ENCODE data around the gene PIEZO1. TPM values are rescaled to one million over a fixed set of nuclear protein-coding genes. Genes with fewer than 3 reads are reported as not detected.

Gene PIEZO1
- total and polyA plus RNA-seq, 9 of the 15 experiments (the other 6 are each of a cell fraction or from before 2014, with no cell fraction given) = 3.6 to 432 (median 131) TPM

DNA sequence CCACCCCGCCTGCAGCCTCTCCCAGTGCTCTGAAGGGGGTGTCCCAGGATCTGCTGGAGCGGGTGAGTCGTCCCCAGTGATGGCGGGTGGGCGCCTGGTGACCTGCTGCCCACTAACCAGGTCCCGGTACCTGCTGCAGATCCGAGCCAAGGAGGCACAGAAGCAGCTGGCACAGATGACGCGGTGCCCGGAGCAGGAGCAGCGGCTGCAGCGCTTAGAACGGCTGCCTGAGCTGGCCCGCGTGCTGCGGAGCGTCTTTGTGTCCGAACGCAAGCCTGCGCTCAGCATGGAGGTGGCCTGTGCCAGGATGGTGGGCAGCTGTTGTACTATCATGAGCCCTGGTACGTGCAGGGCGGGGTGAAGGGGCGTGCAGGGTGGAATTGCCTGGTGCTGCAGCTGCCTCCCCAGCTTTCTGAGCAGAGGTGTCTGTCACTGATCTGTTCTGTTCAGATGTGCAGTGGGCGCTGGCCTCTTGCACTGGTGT is 22.2 kb upstream of the PIEZO1 start:
- POLR2A ChIA-PET = interaction anchor here (0.5 to 6.1 kb wide), 7 partner anchors 17 to 403 kb away, joined by 3 to 47 read pairs (median 4); partner anchors contain the start of gene PIEZO1
- TF ChIP-seq SP1 (CRISPR knock-in tag; IDR thresholded peaks at IDR 0.05) (no peak), RBFOX2 (IDR thresholded peaks at IDR 0.05; ENCODE audit: low read depth, low read length) (peak; percentile 64), PTBP1 (IDR thresholded peaks at IDR 0.05; ENCODE audit: low read depth, low read length) (0 out of 2 replicates have a peak, but pooled peaks have one; percentile 22), PCBP1 (IDR thresholded peaks at IDR 0.05; ENCODE audit: low read depth, low read length, poor library complexity, severe bottlenecking) (peak; percentile 38), ZBTB33 (CRISPR knock-in tag; IDR thresholded peaks at IDR 0.05) (peak; percentile 79; the same call in 1 of the 2 replicates), ZEB2 (IDR thresholded peaks at IDR 0.05) (no peak), HNRNPL (IDR thresholded peaks at IDR 0.05; ENCODE audit: low read depth, low read length) (peak; percentile 75; the same call in 1 of the 2 replicates), FOXJ3 (CRISPR knock-in tag; IDR thresholded peaks at IDR 0.05) (no peak), BCL6 (CRISPR knock-in tag; IDR thresholded peaks at IDR 0.05) (no peak), TGIF2 (CRISPR knock-in tag; IDR thresholded peaks at IDR 0.05) (no peak), SUPT5H (IDR thresholded peaks at IDR 0.05) (peak; percentile 48), ZNF121 (CRISPR knock-in tag; conservative IDR thresholded peaks at IDR 0.05) (no peak), ETV6 (IDR thresholded peaks at IDR 0.05; ENCODE audit: borderline replicate concordance in 1 of 2, low read depth in 2 of 2, low read length in 1 of 2) (no peak), ETV6 (CRISPR knock-in tag; IDR thresholded peaks at IDR 0.05; ENCODE audit: borderline replicate concordance) (no peak), LARP7 (IDR thresholded peaks at IDR 0.05) (no peak), TCF3 (CRISPR knock-in tag; IDR thresholded peaks at IDR 0.05) (no peak), SIRT6 (IDR thresholded peaks at IDR 0.05; ENCODE audit: low read depth, low read length) (no peak), ZNF263 (CRISPR knock-in tag; IDR thresholded peaks at IDR 0.05; ENCODE audit: borderline replicate concordance) (no peak), ZNF766 (CRISPR knock-in tag; conservative IDR thresholded peaks at IDR 0.05) (no peak), ZNF699 (CRISPR knock-in tag; IDR thresholded peaks at IDR 0.05; ENCODE audit: insufficient replicate concordance) (no peak), POLR2A (conservative IDR thresholded peaks at IDR 0.05) (peak; percentile 28; the same call in 1 of the 2 replicates), CBX1 (IDR thresholded peaks at IDR 0.05; ENCODE audit: low read depth) (no peak)
- TF ChIP-seq, protein P1, sequence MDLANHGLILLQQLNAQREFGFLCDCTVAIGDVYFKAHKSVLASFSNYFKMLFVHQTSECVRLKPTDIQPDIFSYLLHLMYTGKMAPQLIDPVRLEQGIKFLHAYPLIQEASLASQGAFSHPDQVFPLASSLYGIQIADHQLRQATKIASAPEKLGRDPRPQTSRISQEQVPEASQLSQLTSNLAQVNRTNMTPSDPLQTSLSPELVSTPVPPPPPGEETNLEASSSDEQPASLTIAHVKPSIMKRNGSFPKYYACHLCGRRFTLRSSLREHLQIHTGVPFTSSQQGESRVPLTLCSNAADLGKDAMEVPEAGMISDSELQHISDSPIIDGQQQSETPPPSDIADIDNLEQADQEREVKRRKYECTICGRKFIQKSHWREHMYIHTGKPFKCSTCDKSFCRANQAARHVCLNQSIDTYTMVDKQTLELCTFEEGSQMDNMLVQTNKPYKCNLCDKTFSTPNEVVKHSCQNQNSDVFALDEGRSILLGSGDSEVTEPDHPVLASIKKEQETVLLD (IDR thresholded peaks at IDR 0.05) = no peak

More for the DNA sequence above, 22.2 kb upstream of the PIEZO1 start:
- no TSS peak for BruUV-seq (replicated peaks)
- H3K4me1 ChIP-seq (replicated peaks in 1 of 2; ENCODE audit: control insufficient read depth in 2 of 2, insufficient read depth in 2 of 2, low read length in 2 of 2) = peaks cover 7 to 87% of the 10 kb centered on the region in 2 experiments; a peak in 4 of 5 replicates
- H3K79me2 ChIP-seq (ENCODE audit: control insufficient read depth, insufficient read depth, low read length) = peaks cover 86% of the 10 kb centered on the region
- no peaks in the 10 kb centered on the region for H3K9me3 ChIP-seq (replicated peaks; ENCODE audit: control insufficient read depth, insufficient read depth, low read depth, low read length)
- CTCF ChIA-PET (ENCODE audit: low intra/inter-chr PET ratio) = no interaction called here
- 96% methylated on average over 18 of the region's 24 CpGs for WGBS (ENCODE audit: insufficient coverage, low coverage, missing lambda C conversion rate)
- peaks cover 34% of the 10 kb centered on the region; the same call in 1 of the 2 replicates for H4K20me1 ChIP-seq (replicated peaks; ENCODE audit: control insufficient read depth, insufficient read depth, low read length)
- peaks cover 69% of the 10 kb centered on the region; the same call in 2 of the 3 replicates for H3K36me3 ChIP-seq (ENCODE audit: control insufficient read depth, insufficient read depth, low read length)
- H3K27ac ChIP-seq (ENCODE audit: extremely low read depth, low read depth, low read length) = no peak overlapping the region
- H3K4me2 ChIP-seq (ENCODE audit: insufficient read depth, low read length) = no peak overlapping the region
- in situ Hi-C loops (cut with MboI) (no loop called here), intact Hi-C loops (cut with micrococcal nuclease) (loop anchor here (10.0 kb wide), 1 partner anchor 758 kb away; the partner anchor contains the start of gene RPL13)
- no peaks in the 10 kb centered on the region; a peak in 1 of 5 replicates for H3K27me3 ChIP-seq (ENCODE audit: control insufficient read depth in 2 of 2, insufficient read depth in 2 of 2, low read length in 2 of 2)
- H3K9ac ChIP-seq (ENCODE audit: insufficient read depth in 1 of 2, low read depth in 2 of 2, low read length in 2 of 2) = peak overlapping the region in 1 of 2 experiments; percentile 98; a peak in 3 of 4 replicates
- H3K4me3 ChIP-seq = no peak overlapping the region
- FAIRE-seq = no peak
- no peak for DNase-seq (ENCODE audit: extremely low read depth in 1 of 4, low spot score in 3 of 4)
- no peak overlapping the region for H2AFZ ChIP-seq (ENCODE audit: low read depth, low read length)
- H3K9me1 ChIP-seq (ENCODE audit: control insufficient read depth, insufficient read depth, low read length) = no peaks in the 10 kb centered on the region
- no peak for ATAC-seq
